Measurements from ENCODE around the gene SHISAL2A. TPM values are rescaled to one million over a fixed set of nuclear protein-coding genes. Genes with fewer than 3 reads are reported as not detected.
"Not testable (repeated sequence)": the region's sequence is repeated elsewhere in the genome, so short reads cannot be mapped to it uniquely, and the experiment has no call there.

SHISAL2A gene
- total RNA-seq, 1 donor from 2014 or later, result not detected

DNA sequence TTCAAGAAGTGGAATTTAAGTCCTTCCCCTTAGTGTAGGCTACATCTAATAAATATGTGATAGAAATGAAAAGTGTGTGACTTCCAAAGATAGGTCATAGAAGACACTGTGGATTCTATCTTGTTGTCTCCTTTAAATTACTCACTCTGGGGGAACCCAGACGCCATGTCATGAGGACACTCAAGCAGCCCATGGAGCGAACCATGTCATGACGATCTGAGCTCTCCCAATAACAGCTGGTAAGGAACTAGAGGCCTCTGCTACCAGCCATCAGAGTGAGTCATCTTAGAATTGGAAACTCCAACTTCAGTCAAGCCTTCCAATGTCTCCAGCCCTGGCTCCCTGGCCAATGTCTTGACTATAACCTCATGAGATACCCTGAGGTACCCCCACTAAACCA is 58.9 kb downstream of the SHISAL2A start:
- Histone ChIP-seq H3K4me3 (ENCODE audit: low read depth, low read length) (no peak overlapping the region), H3K36me3 (ENCODE audit: control insufficient read depth, insufficient read depth, low read length) (peaks cover 12% of the 10 kb centered on the region), H3K27me3 (ENCODE audit: control insufficient read depth, insufficient read depth, low read length) (no peaks in the 10 kb centered on the region)
- FAIRE-seq, result no peak
- TF ChIP-seq, protein P1, sequence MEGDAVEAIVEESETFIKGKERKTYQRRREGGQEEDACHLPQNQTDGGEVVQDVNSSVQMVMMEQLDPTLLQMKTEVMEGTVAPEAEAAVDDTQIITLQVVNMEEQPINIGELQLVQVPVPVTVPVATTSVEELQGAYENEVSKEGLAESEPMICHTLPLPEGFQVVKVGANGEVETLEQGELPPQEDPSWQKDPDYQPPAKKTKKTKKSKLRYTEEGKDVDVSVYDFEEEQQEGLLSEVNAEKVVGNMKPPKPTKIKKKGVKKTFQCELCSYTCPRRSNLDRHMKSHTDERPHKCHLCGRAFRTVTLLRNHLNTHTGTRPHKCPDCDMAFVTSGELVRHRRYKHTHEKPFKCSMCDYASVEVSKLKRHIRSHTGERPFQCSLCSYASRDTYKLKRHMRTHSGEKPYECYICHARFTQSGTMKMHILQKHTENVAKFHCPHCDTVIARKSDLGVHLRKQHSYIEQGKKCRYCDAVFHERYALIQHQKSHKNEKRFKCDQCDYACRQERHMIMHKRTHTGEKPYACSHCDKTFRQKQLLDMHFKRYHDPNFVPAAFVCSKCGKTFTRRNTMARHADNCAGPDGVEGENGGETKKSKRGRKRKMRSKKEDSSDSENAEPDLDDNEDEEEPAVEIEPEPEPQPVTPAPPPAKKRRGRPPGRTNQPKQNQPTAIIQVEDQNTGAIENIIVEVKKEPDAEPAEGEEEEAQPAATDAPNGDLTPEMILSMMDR (IDR thresholded peaks at IDR 0.05; ENCODE audit: insufficient read depth, low read length, severe bottlenecking), result no peak
- no peak for DNase-seq (ENCODE audit: low read depth)

- no peak overlapping the region for H3K4me3 ChIP-seq (ENCODE audit: low read depth, low read length)
- peaks cover 12% of the 10 kb centered on the region for H3K36me3 ChIP-seq (ENCODE audit: control insufficient read depth, insufficient read depth, low read length)
Measured at GRCh38 chr1:52692697-52693096, 59.7 kb downstream of the SHISAL2A start.

GRCh38 chr1:52693351-52693750 is 60.4 kb downstream of the SHISAL2A start:
- FAIRE-seq; H3K27me3 ChIP-seq (ENCODE audit: control insufficient read depth, insufficient read depth, low read length); H3K4me3 ChIP-seq (ENCODE audit: low read depth, low read length); DNase-seq (ENCODE audit: low read depth): not testable (repeated sequence)
- peaks cover 12% of the 10 kb centered on the region for H3K36me3 ChIP-seq (ENCODE audit: control insufficient read depth, insufficient read depth, low read length)

More at GRCh38 chr1:52692697-52693096, 59.7 kb downstream of the SHISAL2A start:
- DNase-seq (ENCODE audit: low read depth) (no peak), FAIRE-seq (no peak)
- H3K27me3 ChIP-seq (ENCODE audit: control insufficient read depth, insufficient read depth, low read length), result no peaks in the 10 kb centered on the region
- TF ChIP-seq, protein P1 (IDR thresholded peaks at IDR 0.05; ENCODE audit: insufficient read depth, low read length, severe bottlenecking), result no peak

GRCh38 chr1:52693843-52694242 is 60.9 kb downstream of the SHISAL2A start:
- no peak for FAIRE-seq
- Histone ChIP-seq H3K4me3 (ENCODE audit: low read depth, low read length) (no peak overlapping the region), H3K36me3 (ENCODE audit: control insufficient read depth, insufficient read depth, low read length) (peaks cover 10% of the 10 kb centered on the region), H3K27me3 (ENCODE audit: control insufficient read depth, insufficient read depth, low read length) (no peaks in the 10 kb centered on the region)
- DNase-seq (ENCODE audit: low read depth), result no peak
- TF ChIP-seq, protein P1 (IDR thresholded peaks at IDR 0.05; ENCODE audit: insufficient read depth, low read length, severe bottlenecking), result no peak

DNA sequence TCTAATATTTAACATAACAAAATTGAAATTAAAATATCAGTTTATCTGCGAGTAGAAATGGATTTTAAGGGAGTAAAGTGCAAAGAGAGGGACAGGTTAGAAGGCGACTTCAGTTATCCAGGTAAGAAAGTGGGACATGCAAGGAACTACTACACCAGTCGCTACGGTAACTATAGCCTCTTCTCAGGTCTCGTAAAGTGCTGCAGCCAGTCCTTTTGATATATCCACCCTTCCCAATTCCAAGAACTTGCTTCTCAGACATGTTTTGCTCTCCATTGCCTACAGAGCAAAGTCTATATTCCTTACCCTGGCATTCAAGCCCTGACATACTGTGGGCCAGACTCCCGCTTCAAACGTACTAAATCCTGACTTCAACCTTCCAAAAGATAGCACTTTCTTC is 62.7 kb downstream of the SHISAL2A start:
- Histone ChIP-seq H3K4me3 (ENCODE audit: low read depth, low read length) (no peak overlapping the region), H3K27me3 (ENCODE audit: control insufficient read depth, insufficient read depth, low read length) (no peaks in the 10 kb centered on the region), H3K36me3 (ENCODE audit: control insufficient read depth, insufficient read depth, low read length) (peaks cover 9% of the 10 kb centered on the region)
- DNase-seq (ENCODE audit: low read depth), result no peak
- FAIRE-seq, result no peak
- TF ChIP-seq, protein P1 (IDR thresholded peaks at IDR 0.05; ENCODE audit: insufficient read depth, low read length, severe bottlenecking), result no peak

DNA sequence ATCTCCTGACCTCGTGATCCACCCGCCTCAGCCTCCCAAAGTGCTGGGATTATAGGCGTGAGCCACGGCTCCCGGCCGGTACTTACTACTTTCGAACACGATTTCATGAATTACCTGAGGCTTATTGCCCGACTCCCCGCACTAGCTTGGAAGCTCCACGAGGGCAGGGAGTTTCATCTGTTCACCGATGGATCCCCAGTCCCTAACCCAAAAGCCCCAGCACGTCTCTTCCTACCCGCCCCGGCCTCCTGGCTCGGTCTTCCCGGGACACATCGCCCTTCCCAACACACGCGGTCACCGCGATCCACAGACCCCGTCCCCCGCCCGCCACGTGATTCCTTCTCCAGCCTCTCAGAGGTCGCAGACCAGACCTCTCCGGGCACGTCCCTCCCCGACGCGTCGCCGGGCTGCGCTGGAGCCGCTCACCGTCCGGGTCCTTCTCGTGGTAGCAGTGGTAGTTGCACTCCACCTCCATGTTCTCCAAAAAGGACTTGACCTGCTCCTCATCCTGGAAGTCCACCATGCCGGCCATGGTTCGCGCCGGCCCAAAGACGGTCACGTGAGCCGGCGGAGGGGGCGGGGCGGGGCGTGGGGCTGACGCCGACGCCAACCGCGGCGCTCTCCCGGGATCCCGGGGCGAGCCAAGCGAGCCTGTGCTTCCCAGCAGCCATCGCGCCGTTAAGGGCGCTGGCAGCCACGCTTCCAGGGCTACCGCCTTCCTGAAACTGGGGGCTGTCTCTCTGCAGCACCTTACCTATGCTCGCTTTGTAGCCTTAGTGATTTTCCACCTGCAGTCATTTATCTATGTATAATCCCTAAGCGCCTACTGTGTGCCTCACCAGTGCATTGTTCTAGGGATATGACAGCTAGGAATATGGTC is 65.1 kb downstream of the SHISAL2A start, which contains the start of gene COA7:
COA7 (minus strand) TSS at position 553 of the 880 bp plus-strand sequence; CDS start at position 532, 21 bp downstream.
- H3K4me3 ChIP-seq (ENCODE audit: low read depth, low read length), result peak within 1 kb of the TSS; percentile 93

More for the DNA sequence above, 65.1 kb downstream of the SHISAL2A start, which contains the start of gene COA7:
- no peaks in the 10 kb centered on the region for H3K36me3 ChIP-seq (ENCODE audit: control insufficient read depth, insufficient read depth, low read length)
- peak; percentile 53 for DNase-seq (ENCODE audit: low read depth)
- no peak for FAIRE-seq
- no peaks in the 10 kb centered on the region for H3K27me3 ChIP-seq (ENCODE audit: control insufficient read depth, insufficient read depth, low read length)
- TF ChIP-seq, protein P1 (IDR thresholded peaks at IDR 0.05; ENCODE audit: insufficient read depth, low read length, severe bottlenecking), result no peak

All from bronchial epithelial cell (primary cell).